ENCODE results near the gene DEFB128.
"Not testable (repeated sequence)": the region's sequence is repeated elsewhere in the genome, so short reads cannot be mapped to it uniquely, and the experiment has no call there.

DEFB128 gene

GRCh38 chr20:189611-190010 lies at the start of gene DEFB128:
Gene DEFB128 (minus strand): TSS chr20:189711. CDS start chr20:189623, 88 bp downstream.
- no peak for DNase-seq (ENCODE audit: low read depth)

- DNase-seq (ENCODE audit: low read depth): no peak
These were observed 48.4 kb upstream of the DEFB128 start for GRCh38 chr20:237929-238328.

- no peak for DNase-seq (ENCODE audit: low read depth)
These were observed 48.0 kb upstream of the DEFB128 start for GRCh38 chr20:237489-237888.

GRCh38 chr20:235891-236290 lies 46.4 kb upstream of the DEFB128 start:
- DNase-seq (ENCODE audit: low read depth): no peak

GRCh38 chr20:227439-228105 lies 38.1 kb upstream of the DEFB128 start:
- no peak for DNase-seq (ENCODE audit: low read depth)

- DNase-seq (ENCODE audit: low read depth): no peak
These were observed 37.4 kb upstream of the DEFB128 start, which contains the start of gene DEFB129 for GRCh38 chr20:226958-227357. Gene DEFB129 (plus strand): TSS chr20:227258. CDS start chr20:227289, 31 bp downstream.

- DNase-seq (ENCODE audit: low read depth): not testable (repeated sequence)
These were observed 36.4 kb upstream of the DEFB128 start for GRCh38 chr20:225879-226278.

GRCh38 chr20:221258-221830 lies 31.8 kb upstream of the DEFB128 start:
- no peak for DNase-seq (ENCODE audit: low read depth)

GRCh38 chr20:219290-220115 lies 30.0 kb upstream of the DEFB128 start:
- no peak for DNase-seq (ENCODE audit: low read depth)

GRCh38 chr20:217266-217665 lies 27.8 kb upstream of the DEFB128 start:
- DNase-seq (ENCODE audit: low read depth): no peak

GRCh38 chr20:215796-216195 lies 26.3 kb upstream of the DEFB128 start:
- no peak for DNase-seq (ENCODE audit: low read depth)

GRCh38 chr20:214383-214782 lies 24.9 kb upstream of the DEFB128 start:
- no peak for DNase-seq (ENCODE audit: low read depth)

- DNase-seq (ENCODE audit: low read depth): no peak
These were observed 21.4 kb upstream of the DEFB128 start for GRCh38 chr20:210809-211502.

- DNase-seq (ENCODE audit: low read depth): peak; percentile 29
These were observed 19.5 kb upstream of the DEFB128 start for GRCh38 chr20:208942-209566.

- not testable (repeated sequence) for DNase-seq (ENCODE audit: low read depth)
These were observed 14.1 kb upstream of the DEFB128 start for GRCh38 chr20:203630-204029.

GRCh38 chr20:199996-200395 lies 10.5 kb upstream of the DEFB128 start:
- DNase-seq (ENCODE audit: low read depth): no peak

- DNase-seq (ENCODE audit: low read depth): no peak
These were observed 8.7 kb upstream of the DEFB128 start for GRCh38 chr20:198225-198624.

- no peak for DNase-seq (ENCODE audit: low read depth)
These were observed 1.8 kb downstream of the DEFB128 start for GRCh38 chr20:187733-188132.

GRCh38 chr20:184288-184687 lies 5.2 kb downstream of the DEFB128 start:
- DNase-seq (ENCODE audit: low read depth): no peak

GRCh38 chr20:168876-169275 lies 20.6 kb downstream of the DEFB128 start:
- DNase-seq (ENCODE audit: low read depth): no peak

GRCh38 chr20:164618-165017 lies 24.9 kb downstream of the DEFB128 start:
- DNase-seq (ENCODE audit: low read depth): no peak

GRCh38 chr20:157154-157553 lies 32.4 kb downstream of the DEFB128 start, which contains the start of gene DEFB127:
Gene DEFB127 (plus strand): TSS chr20:157454. CDS start chr20:157545, 91 bp downstream.
- no peak for DNase-seq (ENCODE audit: low read depth)
